ENCODE results near the gene STOM. TPM values are rescaled to one million over a fixed set of nuclear protein-coding genes. Genes with fewer than 3 reads are reported as not detected.

The STOM gene
- total and polyA plus RNA-seq, 4 donors: 311 to 470 (median 409) TPM

DNA sequence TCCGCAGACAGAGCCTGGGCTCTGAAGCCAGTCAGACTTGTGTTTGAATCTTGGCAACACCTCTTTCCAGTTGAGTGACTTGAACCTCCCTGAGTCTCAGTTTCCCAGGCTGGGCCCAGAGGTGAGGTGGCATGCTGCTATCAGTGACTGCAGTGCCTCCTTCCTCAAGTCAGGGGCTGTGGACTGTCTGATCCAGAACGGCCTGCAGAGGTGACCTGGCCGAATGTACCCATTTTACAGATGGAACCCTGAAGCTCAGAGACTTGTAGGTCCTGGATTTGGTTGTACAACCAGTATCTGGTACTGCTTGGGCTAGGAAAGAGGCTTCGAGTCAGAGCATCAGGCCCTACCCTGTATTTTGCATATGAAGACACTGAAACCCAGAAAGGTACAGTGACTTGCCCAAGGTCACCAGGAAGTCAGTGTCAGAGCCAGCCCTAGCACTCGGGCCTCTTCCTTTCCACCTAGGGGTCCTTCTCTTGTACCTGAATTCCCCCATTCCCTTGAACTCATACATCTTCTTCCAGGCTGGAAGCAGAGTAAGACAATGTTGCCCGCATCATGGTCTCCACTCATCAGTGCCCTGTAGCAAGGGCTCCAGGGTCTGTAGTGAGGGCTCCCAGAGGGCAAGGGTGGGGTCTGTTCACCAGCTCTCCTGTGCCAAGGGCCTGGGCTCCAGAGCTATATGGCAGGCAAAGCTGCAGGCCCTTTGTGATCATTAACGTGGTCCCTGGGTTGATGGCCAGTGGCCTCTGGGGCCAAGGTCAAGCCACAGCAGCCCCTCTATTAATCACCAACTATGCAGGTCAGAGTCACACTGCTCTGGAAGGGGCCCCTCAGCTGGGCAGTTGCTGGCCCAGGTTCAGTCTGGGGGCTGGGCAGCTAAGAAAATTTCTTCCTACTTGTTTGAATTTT is 73.6 kb downstream of the STOM start:
- H3K9ac ChIP-seq (ENCODE audit: insufficient read depth in 1 of 2, low read length in 2 of 2): no peak overlapping the region
- 80% methylated on average over 7 of the region's 7 CpGs for WGBS, 2 donors

DNA sequence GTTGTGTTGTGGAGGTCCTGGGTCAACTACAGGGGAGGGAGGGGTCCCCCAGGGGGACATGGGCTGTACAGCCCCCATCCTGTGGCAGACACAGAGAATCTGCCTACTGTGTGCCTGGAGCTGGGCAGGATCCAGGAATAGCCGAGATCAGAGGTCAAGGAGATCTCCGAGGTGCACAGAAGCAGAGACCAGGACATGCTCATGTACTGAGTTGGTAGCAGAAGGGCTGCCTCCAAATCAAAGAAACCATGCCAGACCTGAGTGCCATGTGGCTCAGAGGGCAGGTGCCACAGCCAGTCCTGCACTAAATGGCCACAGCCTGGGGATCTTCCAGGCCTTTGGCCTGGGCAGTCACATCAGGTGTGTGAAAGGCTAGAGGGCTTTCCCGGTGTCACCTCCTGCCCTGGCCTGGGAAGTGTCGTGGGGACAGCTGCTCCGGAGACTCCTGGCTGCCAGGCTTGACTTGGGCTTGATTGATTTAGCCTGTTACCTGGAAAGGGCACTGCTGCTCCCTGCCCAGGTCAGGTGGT is 74.3 kb downstream of the STOM start:
- TF ChIP-seq, protein P1, sequence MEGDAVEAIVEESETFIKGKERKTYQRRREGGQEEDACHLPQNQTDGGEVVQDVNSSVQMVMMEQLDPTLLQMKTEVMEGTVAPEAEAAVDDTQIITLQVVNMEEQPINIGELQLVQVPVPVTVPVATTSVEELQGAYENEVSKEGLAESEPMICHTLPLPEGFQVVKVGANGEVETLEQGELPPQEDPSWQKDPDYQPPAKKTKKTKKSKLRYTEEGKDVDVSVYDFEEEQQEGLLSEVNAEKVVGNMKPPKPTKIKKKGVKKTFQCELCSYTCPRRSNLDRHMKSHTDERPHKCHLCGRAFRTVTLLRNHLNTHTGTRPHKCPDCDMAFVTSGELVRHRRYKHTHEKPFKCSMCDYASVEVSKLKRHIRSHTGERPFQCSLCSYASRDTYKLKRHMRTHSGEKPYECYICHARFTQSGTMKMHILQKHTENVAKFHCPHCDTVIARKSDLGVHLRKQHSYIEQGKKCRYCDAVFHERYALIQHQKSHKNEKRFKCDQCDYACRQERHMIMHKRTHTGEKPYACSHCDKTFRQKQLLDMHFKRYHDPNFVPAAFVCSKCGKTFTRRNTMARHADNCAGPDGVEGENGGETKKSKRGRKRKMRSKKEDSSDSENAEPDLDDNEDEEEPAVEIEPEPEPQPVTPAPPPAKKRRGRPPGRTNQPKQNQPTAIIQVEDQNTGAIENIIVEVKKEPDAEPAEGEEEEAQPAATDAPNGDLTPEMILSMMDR (IDR thresholded peaks at IDR 0.05; ENCODE audit: control extremely low read depth, extremely low read depth): no peak

More for the DNA sequence above, 73.6 kb downstream of the STOM start:
- TF ChIP-seq, protein P1 (IDR thresholded peaks at IDR 0.05; ENCODE audit: control extremely low read depth, extremely low read depth): no peak
- no peaks in the 10 kb centered on the region for H3K9me3 ChIP-seq (ENCODE audit: control insufficient read depth in 4 of 4, insufficient read depth in 3 of 4, low read length in 3 of 4)
- H3K4me3 ChIP-seq: no peak overlapping the region
- H3K36me3 ChIP-seq (ENCODE audit: control insufficient read depth in 4 of 4, insufficient read depth in 4 of 4, low read length in 4 of 4): no peaks in the 10 kb centered on the region
- no peaks in the 10 kb centered on the region for H3K27me3 ChIP-seq (ENCODE audit: control insufficient read depth in 3 of 3, insufficient read depth in 3 of 3, low read length in 2 of 3)
- no peak for DNase-seq
- peak overlapping the region; percentile 74 to 86 for H3K27ac ChIP-seq (ENCODE audit: low read depth in 1 of 2, low read length in 1 of 2)
- ATAC-seq (ENCODE audit: insufficient read depth, low FRiP score): no peak
- H3K4me1 ChIP-seq (ENCODE audit: control insufficient read depth in 5 of 5, insufficient read depth in 5 of 5, low read length in 5 of 5): peaks cover 0 to 35% (median 10%) of the 10 kb centered on the region in 5 donors

DNA sequence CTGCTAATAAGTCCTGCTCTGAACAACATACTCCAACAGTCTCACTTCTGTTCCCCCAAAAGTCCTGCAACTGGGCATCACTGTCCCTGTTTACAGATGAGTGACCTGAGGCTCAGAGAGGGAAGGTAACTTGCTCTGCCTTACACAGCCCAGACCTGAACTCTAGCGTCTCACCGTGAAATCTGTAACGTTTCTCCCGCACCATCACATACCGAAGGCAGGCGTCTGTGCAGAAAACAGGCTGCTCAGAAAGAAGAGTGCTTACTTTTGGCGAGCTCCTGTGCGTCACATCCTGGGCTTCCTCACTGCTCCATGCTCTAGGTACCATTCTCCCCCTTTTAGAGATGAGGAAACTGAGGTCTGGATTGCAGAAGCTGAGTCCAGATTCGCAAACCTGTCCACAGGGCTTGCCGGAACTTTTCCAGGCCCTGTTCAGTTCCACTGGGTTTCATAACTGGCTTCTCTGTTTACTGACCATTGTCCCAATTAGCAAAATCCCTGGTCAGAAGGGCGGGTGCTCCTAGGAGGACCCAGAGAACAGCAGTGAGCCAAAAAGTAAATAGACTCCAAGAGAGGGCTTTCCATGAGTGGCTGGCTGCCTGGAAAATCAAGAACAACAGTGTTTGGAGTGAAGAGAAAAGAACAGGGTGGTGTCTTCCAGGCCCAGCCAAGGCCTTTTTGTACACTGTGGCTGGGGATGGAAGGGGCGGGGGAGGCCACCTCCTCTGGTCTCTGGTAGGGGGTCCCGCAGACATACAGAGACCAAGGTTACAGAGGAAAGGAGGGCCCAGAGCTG is 75.0 kb downstream of the STOM start:
- Histone ChIP-seq H3K9me3 (ENCODE audit: control insufficient read depth in 4 of 4, insufficient read depth in 3 of 4, low read length in 3 of 4) (no peaks in the 10 kb centered on the region), H3K4me1 (ENCODE audit: control insufficient read depth in 5 of 5, insufficient read depth in 5 of 5, low read length in 5 of 5) (peaks cover 0 to 27% (median 10%) of the 10 kb centered on the region in 5 donors), H3K4me3 (no peak overlapping the region), H3K27ac (ENCODE audit: low read depth in 1 of 2, low read length in 1 of 2) (peak overlapping the region; percentile 74 to 86), H3K27me3 (ENCODE audit: control insufficient read depth in 3 of 3, insufficient read depth in 3 of 3, low read length in 2 of 3) (no peaks in the 10 kb centered on the region), H3K36me3 (ENCODE audit: control insufficient read depth in 4 of 4, insufficient read depth in 4 of 4, low read length in 4 of 4) (no peaks in the 10 kb centered on the region), H3K9ac (ENCODE audit: insufficient read depth in 1 of 2, low read length in 2 of 2) (no peak overlapping the region)
- ATAC-seq (ENCODE audit: insufficient read depth, low FRiP score): no peak
- TF ChIP-seq, protein P1 (IDR thresholded peaks at IDR 0.05; ENCODE audit: control extremely low read depth, extremely low read depth): no peak
- 82 to 92% methylated on average over 13 of the region's 13 CpGs for WGBS, 2 donors
- DNase-seq: no peak

More for the DNA sequence above, 74.3 kb downstream of the STOM start:
- ATAC-seq (ENCODE audit: insufficient read depth, low FRiP score): no peak
- no peaks in the 10 kb centered on the region for H3K9me3 ChIP-seq (ENCODE audit: control insufficient read depth in 4 of 4, insufficient read depth in 3 of 4, low read length in 3 of 4)
- peak overlapping the region; percentile 74 to 86 for H3K27ac ChIP-seq (ENCODE audit: low read depth in 1 of 2, low read length in 1 of 2)
- WGBS, 2 donors: 67 to 84% methylated on average over 5 of the region's 5 CpGs
- H3K4me1 ChIP-seq (ENCODE audit: control insufficient read depth in 5 of 5, insufficient read depth in 5 of 5, low read length in 5 of 5): peaks cover 0 to 31% (median 10%) of the 10 kb centered on the region in 5 donors
- no peaks in the 10 kb centered on the region for H3K27me3 ChIP-seq (ENCODE audit: control insufficient read depth in 3 of 3, insufficient read depth in 3 of 3, low read length in 2 of 3)
- no peak overlapping the region for H3K4me3 ChIP-seq
- no peak overlapping the region for H3K9ac ChIP-seq (ENCODE audit: insufficient read depth in 1 of 2, low read length in 2 of 2)
- DNase-seq: no peak
- H3K36me3 ChIP-seq (ENCODE audit: control insufficient read depth in 4 of 4, insufficient read depth in 4 of 4, low read length in 4 of 4): no peaks in the 10 kb centered on the region
